GM12892 (cell line): ENCODE measurements around the gene FREM2. TPM values are rescaled to one million over a fixed set of nuclear protein-coding genes. Genes with fewer than 3 reads are reported as not detected.

Experiments
- DNase-seq: peaks from one replicate; pipeline ENCODE4 v3.0.0; 2011; ENCODE audit not compliant: insufficient read length
- FAIRE-seq: peaks from 2 replicates; lab custom pipeline; 2011; peaks lifted over from hg19 to GRCh38; lab: Jason Lieb, UNC
- POLR2A ChIP-seq: IDR thresholded peaks from 2 replicates; pipeline ENCODE4 v1.6.1; 2011; ENCODE audit warnings: low read depth, low read length, control low read depth
- POLR2AphosphoS5 ChIP-seq: IDR thresholded peaks from 2 replicates; pipeline ENCODE4 v1.6.1; 2011; ENCODE audit warnings: low read depth, low read length, control low read depth
- TAF1 ChIP-seq: IDR thresholded peaks from 2 replicates; pipeline ENCODE4 v1.6.1; 2011; ENCODE audit warnings: low read depth, mild to moderate bottlenecking, control low read depth, low read length, borderline replicate concordance
- polyA plus RNA-seq: library from polyadenylated mRNA; unstranded; fragments of >200 nt; gene quantifications from one replicate; pipeline ENCODE4 v1.2.1, GENCODE V29; 2012; ENCODE audit warnings: missing spikeins, inconsistent platforms; ENCODE audit not compliant: missing spikeins

FREM2 gene
- not detected for polyA plus RNA-seq

GRCh38 chr13:38686577-38687245 lies at the start of gene FREM2:
FREM2 (plus strand) TSS chr13:38687077; CDS start chr13:38687345, 268 bp downstream.
- TF ChIP-seq TAF1: no peak
- no peak for TF ChIP-seq POLR2AphosphoS5
- no peak for TF ChIP-seq POLR2A
- FAIRE-seq (no peak), DNase-seq (no peak)

GRCh38 chr13:38637576-38637975 lies 49.3 kb upstream of the FREM2 start:
- no peak for FAIRE-seq
- DNase-seq: no peak
- TF ChIP-seq POLR2A (no peak), POLR2AphosphoS5 (no peak), TAF1 (no peak)

- FAIRE-seq (no peak), DNase-seq (no peak)
- TF ChIP-seq POLR2AphosphoS5 (no peak), POLR2A (no peak)
Measured at GRCh38 chr13:38641164-38641948, 45.5 kb upstream of the FREM2 start.

GRCh38 chr13:38647312-38647711 lies 39.6 kb upstream of the FREM2 start:
- DNase-seq: no peak
- FAIRE-seq: no peak

GRCh38 chr13:38648912-38649311 lies 38.0 kb upstream of the FREM2 start:
- no peak for TF ChIP-seq TAF1
- no peak for TF ChIP-seq POLR2AphosphoS5
- TF ChIP-seq POLR2A: no peak
- DNase-seq (no peak), FAIRE-seq (no peak)

More at GRCh38 chr13:38647312-38647711, 39.6 kb upstream of the FREM2 start:
- TF ChIP-seq POLR2A: no peak
- no peak for TF ChIP-seq TAF1
- TF ChIP-seq POLR2AphosphoS5: no peak

- no peak for TF ChIP-seq TAF1
- no peak for TF ChIP-seq POLR2A
- TF ChIP-seq POLR2AphosphoS5: no peak
- no peak for DNase-seq
- no peak for FAIRE-seq
Measured at GRCh38 chr13:38656699-38657098, 30.2 kb upstream of the FREM2 start.

GRCh38 chr13:38657191-38657590 lies 29.7 kb upstream of the FREM2 start:
- TF ChIP-seq POLR2AphosphoS5: no peak
- TF ChIP-seq POLR2A: no peak
- TF ChIP-seq TAF1: no peak
- DNase-seq: no peak
- no peak for FAIRE-seq

- FAIRE-seq: no peak
- TF ChIP-seq POLR2AphosphoS5 (no peak), TAF1 (no peak), POLR2A (no peak)
- no peak for DNase-seq
Measured at GRCh38 chr13:38658906-38659305, 28.0 kb upstream of the FREM2 start.

GRCh38 chr13:38661010-38661675 lies 25.7 kb upstream of the FREM2 start:
- FAIRE-seq (no peak), DNase-seq (no peak)
- no peak for TF ChIP-seq POLR2A
- no peak for TF ChIP-seq TAF1
- no peak for TF ChIP-seq POLR2AphosphoS5

- no peak for FAIRE-seq
- TF ChIP-seq TAF1: no peak
- TF ChIP-seq POLR2A: no peak
- TF ChIP-seq POLR2AphosphoS5: no peak
- no peak for DNase-seq
Measured at GRCh38 chr13:38662362-38662761, 24.5 kb upstream of the FREM2 start.

- TF ChIP-seq POLR2AphosphoS5 (no peak), POLR2A (no peak), TAF1 (no peak)
- FAIRE-seq (no peak), DNase-seq (no peak)
Measured at GRCh38 chr13:38664906-38665305, 22.0 kb upstream of the FREM2 start.
